HL-60/S4 treated with phorbol 12-myristate 13-acetate at 8.2 ng/mL for 4 days and 3 days (cell line): ENCODE measurements around the gene CYP2C8.
"Not testable (repeated sequence)": the region's sequence is repeated elsewhere in the genome, so short reads cannot be mapped to it uniquely, and the experiment has no call there.

Experiments used
- in situ Hi-C: fragments of 300-500 bp; cut with MboI; formaldehyde crosslinking; loops from 2 replicates; pipeline ENCODE4 v1.15.0; 2022; ENCODE audit warnings: low sequenced_read_pairs

The CYP2C8 gene

GRCh38 chr10:95069286-95069685 lies at the start of gene CYP2C8:
Gene CYP2C8, minus strand, starts transcription at chr10:95069497. Its CDS starts 95 bp downstream, at chr10:95069402.
- in situ Hi-C loops = no loop called here

- in situ Hi-C loops = no loop called here
Measured at GRCh38 chr10:95116869-95117269, 47.6 kb upstream of the CYP2C8 start.

- in situ Hi-C loops = not testable (repeated sequence)
Measured at GRCh38 chr10:95110823-95111222, 41.5 kb upstream of the CYP2C8 start.

GRCh38 chr10:95097805-95098204 lies 28.5 kb upstream of the CYP2C8 start:
- in situ Hi-C loops = no loop called here

- in situ Hi-C loops = no loop called here
Measured at GRCh38 chr10:95096143-95096542, 26.8 kb upstream of the CYP2C8 start.

- in situ Hi-C loops = not testable (repeated sequence)
Measured at GRCh38 chr10:95079626-95080025, 10.3 kb upstream of the CYP2C8 start.

- in situ Hi-C loops = no loop called here
Measured at GRCh38 chr10:95077556-95077955, 8.3 kb upstream of the CYP2C8 start.

GRCh38 chr10:95071107-95071660 lies 1.9 kb upstream of the CYP2C8 start:
- in situ Hi-C loops = no loop called here

- in situ Hi-C loops = not testable (repeated sequence)
Measured at GRCh38 chr10:95064125-95064524, 5.2 kb downstream of the CYP2C8 start.

GRCh38 chr10:95056744-95057363 lies 12.4 kb downstream of the CYP2C8 start:
- in situ Hi-C loops = no loop called here

GRCh38 chr10:95049919-95050318 lies 19.4 kb downstream of the CYP2C8 start:
- in situ Hi-C loops = no loop called here

- in situ Hi-C loops = no loop called here
Measured at GRCh38 chr10:95048206-95048605, 21.1 kb downstream of the CYP2C8 start.

GRCh38 chr10:95039281-95039680 lies 30.0 kb downstream of the CYP2C8 start:
- in situ Hi-C loops = no loop called here

- in situ Hi-C loops = no loop called here
Measured at GRCh38 chr10:95035332-95036295, 33.7 kb downstream of the CYP2C8 start.

- in situ Hi-C loops = no loop called here
Measured at GRCh38 chr10:95034401-95034800, 34.9 kb downstream of the CYP2C8 start.

- in situ Hi-C loops = no loop called here
Measured at GRCh38 chr10:95031656-95032055, 37.6 kb downstream of the CYP2C8 start.

GRCh38 chr10:95026461-95026860 lies 42.8 kb downstream of the CYP2C8 start:
- in situ Hi-C loops = no loop called here

GRCh38 chr10:94997741-94998174 lies 71.5 kb downstream of the CYP2C8 start:
- in situ Hi-C loops = no loop called here

- in situ Hi-C loops = no loop called here
Measured at GRCh38 chr10:94992811-94993210, 76.5 kb downstream of the CYP2C8 start.

GRCh38 chr10:94991243-94991888 lies 77.9 kb downstream of the CYP2C8 start:
- in situ Hi-C loops = no loop called here

- in situ Hi-C loops = no loop called here
Measured at GRCh38 chr10:94989192-94989591, 80.1 kb downstream of the CYP2C8 start.
